GM12865 (cell line): ENCODE results near the gene MAEA.
A peak's percentile ranks its signal among the peaks of the same experiment; 100 is the strongest.
"Not testable (repeated sequence)": the region's sequence is repeated elsewhere in the genome, so short reads cannot be mapped to it uniquely, and the experiment has no call there.

Experiments used
- DNase-seq: peaks from one replicate; pipeline ENCODE4 v3.0.0; 2010; ENCODE audit warnings: low read depth
- H3K4me3 ChIP-seq: 2 replicates; pipeline ENCODE4 v1.5.1; 2011; ENCODE audit warnings: mild to moderate bottlenecking, low read depth, low read length, control low read depth
- CTCF ChIP-seq: IDR thresholded peaks from 2 replicates; pipeline ENCODE4 v1.5.1; 2011; ENCODE audit warnings: low read length, control low read depth, low read depth, inconsistent platforms; ENCODE audit not compliant: insufficient read depth; ENCODE audit errors: missing control alignments

Gene MAEA

GRCh38 chr4:1291091-1291490 lies 1.4 kb downstream of the MAEA start:
- no peak for DNase-seq
- TF ChIP-seq CTCF, result no peak
- peak overlapping the region; percentile 78 for H3K4me3 ChIP-seq

GRCh38 chr4:1291996-1292702 lies 2.5 kb downstream of the MAEA start:
- DNase-seq, result no peak
- no peak for TF ChIP-seq CTCF
- H3K4me3 ChIP-seq, result no peak overlapping the region

- not testable (repeated sequence) for H3K4me3 ChIP-seq, DNase-seq
These were observed 3.0 kb downstream of the MAEA start for GRCh38 chr4:1292703-1293011.

GRCh38 chr4:1293531-1293941 lies 3.8 kb downstream of the MAEA start:
- H3K4me3 ChIP-seq, result no peak overlapping the region
- peak; percentile 45 for DNase-seq
- TF ChIP-seq CTCF, result no peak

- no peak for DNase-seq
- TF ChIP-seq CTCF, result no peak
- no peak overlapping the region for H3K4me3 ChIP-seq
These were observed 4.3 kb downstream of the MAEA start for GRCh38 chr4:1293991-1294390.

- no peak for TF ChIP-seq CTCF
- no peak for DNase-seq
- no peak overlapping the region for H3K4me3 ChIP-seq
These were observed 4.7 kb downstream of the MAEA start for GRCh38 chr4:1294424-1294823.

- H3K4me3 ChIP-seq, result no peak overlapping the region
- DNase-seq, result no peak
- no peak for TF ChIP-seq CTCF
These were observed 5.2 kb downstream of the MAEA start for GRCh38 chr4:1294891-1295290.
